ENCODE measurements around the gene SRSF11.

The SRSF11 gene

GRCh38 chr1:70220517-70221237 lies 503 bp upstream of the SRSF11 start:
- in situ Hi-C loops (cut with HindIII; ENCODE audit: low sequenced_read_pairs), result no loop called here

- in situ Hi-C loops (cut with HindIII; ENCODE audit: low sequenced_read_pairs), result no loop called here
Measured at GRCh38 chr1:70222716-70223235, 1.6 kb downstream of the SRSF11 start.

- in situ Hi-C loops (cut with HindIII; ENCODE audit: low sequenced_read_pairs), result no loop called here
Measured at GRCh38 chr1:70224954-70225353, 3.8 kb downstream of the SRSF11 start.

GRCh38 chr1:70227439-70227838 lies 6.3 kb downstream of the SRSF11 start:
- in situ Hi-C loops (cut with HindIII; ENCODE audit: low sequenced_read_pairs), result no loop called here

GRCh38 chr1:70228670-70229069 lies 7.5 kb downstream of the SRSF11 start:
- in situ Hi-C loops (cut with HindIII; ENCODE audit: low sequenced_read_pairs), result no loop called here

- in situ Hi-C loops (cut with HindIII; ENCODE audit: low sequenced_read_pairs), result no loop called here
Measured at GRCh38 chr1:70231475-70231874, 10.3 kb downstream of the SRSF11 start.

GRCh38 chr1:70234733-70235132 lies 13.6 kb downstream of the SRSF11 start:
- in situ Hi-C loops (cut with HindIII; ENCODE audit: low sequenced_read_pairs), result no loop called here

GRCh38 chr1:70239940-70240339 lies 18.8 kb downstream of the SRSF11 start:
- in situ Hi-C loops (cut with HindIII; ENCODE audit: low sequenced_read_pairs), result no loop called here

- in situ Hi-C loops (cut with HindIII; ENCODE audit: low sequenced_read_pairs), result no loop called here
Measured at GRCh38 chr1:70247122-70247521, 25.9 kb downstream of the SRSF11 start.

- in situ Hi-C loops (cut with HindIII; ENCODE audit: low sequenced_read_pairs), result no loop called here
Measured at GRCh38 chr1:70247768-70248167, 26.6 kb downstream of the SRSF11 start.

- in situ Hi-C loops (cut with HindIII; ENCODE audit: low sequenced_read_pairs), result no loop called here
Measured at GRCh38 chr1:70248729-70249128, 27.5 kb downstream of the SRSF11 start.

GRCh38 chr1:70256664-70257063 lies 35.5 kb downstream of the SRSF11 start:
- in situ Hi-C loops (cut with HindIII; ENCODE audit: low sequenced_read_pairs), result no loop called here

- in situ Hi-C loops (cut with HindIII; ENCODE audit: low sequenced_read_pairs), result no loop called here
Measured at GRCh38 chr1:70264839-70265238, 43.7 kb downstream of the SRSF11 start.

GRCh38 chr1:70265946-70266345 lies 44.8 kb downstream of the SRSF11 start:
- in situ Hi-C loops (cut with HindIII; ENCODE audit: low sequenced_read_pairs), result no loop called here

- in situ Hi-C loops (cut with HindIII; ENCODE audit: low sequenced_read_pairs), result no loop called here
Measured at GRCh38 chr1:70277875-70278274, 56.7 kb downstream of the SRSF11 start.

GRCh38 chr1:70278710-70279109 lies 57.5 kb downstream of the SRSF11 start:
- in situ Hi-C loops (cut with HindIII; ENCODE audit: low sequenced_read_pairs), result no loop called here

- in situ Hi-C loops (cut with HindIII; ENCODE audit: low sequenced_read_pairs), result no loop called here
Measured at GRCh38 chr1:70284366-70284765, 63.2 kb downstream of the SRSF11 start.

- in situ Hi-C loops (cut with HindIII; ENCODE audit: low sequenced_read_pairs), result no loop called here
Measured at GRCh38 chr1:70286453-70286852, 65.3 kb downstream of the SRSF11 start.

GRCh38 chr1:70288166-70288565 lies 67.0 kb downstream of the SRSF11 start:
- in situ Hi-C loops (cut with HindIII; ENCODE audit: low sequenced_read_pairs), result no loop called here

GRCh38 chr1:70290218-70290617 lies 69.0 kb downstream of the SRSF11 start:
- in situ Hi-C loops (cut with HindIII; ENCODE audit: low sequenced_read_pairs), result no loop called here

GRCh38 chr1:70293186-70293843 lies 72.1 kb downstream of the SRSF11 start:
- in situ Hi-C loops (cut with HindIII; ENCODE audit: low sequenced_read_pairs), result no loop called here

- in situ Hi-C loops (cut with HindIII; ENCODE audit: low sequenced_read_pairs), result no loop called here
Measured at GRCh38 chr1:70295749-70296148, 74.6 kb downstream of the SRSF11 start.

All from endothelial cell of hepatic sinusoid (primary cell).